DMS79 (cell line): Measurements from ENCODE around the gene GLG1.
"Not testable (repeated sequence)": the region's sequence is repeated elsewhere in the genome, so short reads cannot be mapped to it uniquely, and the experiment has no call there.

ENCODE experiments used
- DNase-seq: peaks from one replicate; lab custom pipeline; 2025; lab: John Stamatoyannopoulos, UW

The GLG1 gene

DNA sequence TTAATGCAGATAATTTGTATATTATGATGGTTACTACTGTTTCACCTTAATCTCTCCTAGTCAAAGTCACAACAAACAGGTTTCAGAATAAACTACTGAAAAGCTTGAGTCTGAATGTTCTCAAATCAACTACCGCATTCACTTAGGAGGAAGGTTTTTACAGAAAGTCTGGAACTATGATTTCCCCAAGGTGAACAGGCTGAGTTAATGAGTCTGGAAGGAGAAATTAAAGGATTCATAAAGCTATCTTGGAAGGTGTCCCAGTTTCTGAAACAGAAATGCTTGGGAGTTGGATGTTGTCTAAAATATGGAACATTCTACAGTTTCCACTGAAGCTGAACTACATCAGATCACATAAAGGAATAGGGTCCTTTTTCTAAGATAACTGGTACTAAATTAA lies 69.2 kb downstream of the GLG1 start:
- DNase-seq: not testable (repeated sequence)

GRCh38 chr16:74534650-74535049 lies 72.3 kb downstream of the GLG1 start:
- DNase-seq: not testable (repeated sequence)

DNA sequence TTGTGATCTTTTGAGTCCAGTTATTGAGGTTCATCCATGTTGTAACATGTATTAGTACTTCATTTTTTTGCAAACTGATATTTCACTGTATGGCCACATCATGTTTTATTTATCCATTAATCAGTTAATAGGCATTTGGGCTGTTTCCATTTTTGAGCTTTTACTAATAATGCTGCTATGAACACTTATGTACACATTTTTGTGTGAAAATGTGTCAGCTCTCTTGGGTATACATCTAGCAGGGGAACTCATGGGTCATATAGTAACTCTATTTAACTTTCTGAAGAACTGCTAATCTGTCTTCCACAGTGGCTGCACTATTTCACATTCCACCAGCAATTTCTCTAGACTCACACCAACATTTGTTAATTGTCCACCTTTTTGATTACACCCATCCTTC lies 82.0 kb downstream of the GLG1 start:
- DNase-seq: no peak

DNA sequence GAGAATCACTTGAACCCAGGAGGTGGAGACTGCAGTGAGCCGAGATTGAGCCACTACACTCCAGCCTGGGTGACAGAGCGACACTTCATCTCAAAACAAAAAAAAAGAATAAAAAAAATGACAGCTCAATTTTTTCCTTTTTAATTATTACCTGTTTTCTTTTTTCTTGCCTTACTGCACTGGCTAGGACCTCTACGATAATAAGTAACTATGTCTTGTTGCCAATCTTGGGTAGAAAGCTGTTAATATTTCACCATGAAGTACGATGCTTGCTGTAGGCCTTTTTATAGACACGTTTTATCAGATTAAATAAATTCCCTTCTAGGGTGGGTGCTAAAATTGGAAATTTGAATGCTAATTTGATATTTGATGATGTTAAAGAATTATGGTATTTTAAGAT lies 82.8 kb downstream of the GLG1 start:
- DNase-seq: no peak

DNA sequence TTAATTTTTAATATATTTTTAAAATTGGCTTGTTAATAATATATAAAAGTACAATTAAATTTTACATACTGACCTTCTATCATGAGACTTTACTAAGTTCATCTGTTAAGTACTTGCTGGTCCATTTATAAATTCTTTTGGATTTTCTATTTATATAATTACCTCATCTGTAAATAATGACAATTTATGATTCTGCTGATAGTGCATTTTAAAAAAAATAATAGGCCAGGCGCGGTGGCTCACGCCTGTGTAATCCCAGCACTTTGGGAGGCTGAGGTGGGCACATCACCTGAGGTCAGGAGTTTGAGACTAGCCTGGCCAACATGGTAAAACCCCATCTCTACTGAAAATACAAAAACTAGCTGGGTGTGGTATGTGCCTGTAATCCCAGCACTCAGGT lies 83.2 kb downstream of the GLG1 start:
- not testable (repeated sequence) for DNase-seq

DNA sequence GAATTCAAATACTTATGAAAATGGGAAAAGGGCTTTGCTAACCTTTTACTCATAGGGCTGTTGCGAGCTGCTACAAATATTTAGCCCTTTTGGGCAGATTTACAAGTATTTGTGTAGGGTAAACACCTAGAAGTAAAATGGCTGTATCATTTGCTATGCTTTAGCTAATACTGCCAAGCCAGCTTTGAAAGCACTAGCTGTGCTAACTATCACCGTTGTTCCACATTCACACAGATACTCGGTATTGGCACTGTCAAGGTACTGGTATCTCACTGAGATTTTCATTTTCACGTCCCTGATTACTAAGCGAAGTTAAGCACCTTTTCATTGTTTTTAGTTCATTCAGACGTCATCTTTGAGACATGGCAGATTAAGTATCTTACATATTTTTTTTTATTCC lies 84.8 kb downstream of the GLG1 start:
- no peak for DNase-seq

DNA sequence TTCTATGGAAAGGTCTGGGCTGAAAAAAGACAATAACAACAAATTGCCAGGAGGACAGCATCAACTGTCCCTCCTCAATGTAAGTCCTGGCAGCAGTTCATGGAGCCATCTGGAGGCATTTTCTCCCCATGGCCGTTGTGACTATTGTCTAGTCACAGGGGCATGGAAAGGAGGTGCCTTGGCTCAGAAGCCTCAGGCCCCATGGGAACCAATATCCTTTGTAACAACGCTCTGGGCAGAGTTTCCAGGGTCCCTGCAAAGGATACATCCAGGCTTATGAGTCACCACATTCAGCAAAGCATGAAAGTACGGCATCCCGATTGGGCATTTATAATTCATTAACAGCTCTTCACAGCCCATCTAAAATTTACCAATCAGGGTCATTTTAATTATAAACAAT lies 85.2 kb downstream of the GLG1 start:
- DNase-seq: no peak

GRCh38 chr16:74518934-74519333 lies 88.0 kb downstream of the GLG1 start:
- not testable (repeated sequence) for DNase-seq

- DNase-seq: no peak
Measured at GRCh38 chr16:74511961-74512360, 95.0 kb downstream of the GLG1 start.

DNA sequence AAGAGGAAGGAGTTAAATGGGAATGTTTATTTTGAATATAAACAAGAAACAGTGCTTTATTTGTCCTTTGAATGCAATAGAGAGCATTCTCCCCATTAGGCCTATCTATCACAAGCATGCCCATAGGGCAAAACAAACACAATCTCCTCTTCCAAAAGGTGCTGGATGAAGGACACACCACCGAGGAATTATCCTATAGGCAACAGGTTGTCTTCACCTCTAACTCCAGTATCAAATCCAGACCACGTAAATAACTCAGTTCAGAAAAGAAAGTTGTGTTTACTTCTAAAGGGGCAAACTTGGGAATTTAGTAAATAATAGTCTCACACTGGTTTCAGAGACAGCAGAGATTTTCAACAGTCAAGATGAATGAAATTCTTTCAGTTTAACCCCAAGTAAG lies 101.9 kb downstream of the GLG1 start:
- no peak for DNase-seq

GRCh38 chr16:74503412-74503811 lies 103.5 kb downstream of the GLG1 start:
- no peak for DNase-seq

DNA sequence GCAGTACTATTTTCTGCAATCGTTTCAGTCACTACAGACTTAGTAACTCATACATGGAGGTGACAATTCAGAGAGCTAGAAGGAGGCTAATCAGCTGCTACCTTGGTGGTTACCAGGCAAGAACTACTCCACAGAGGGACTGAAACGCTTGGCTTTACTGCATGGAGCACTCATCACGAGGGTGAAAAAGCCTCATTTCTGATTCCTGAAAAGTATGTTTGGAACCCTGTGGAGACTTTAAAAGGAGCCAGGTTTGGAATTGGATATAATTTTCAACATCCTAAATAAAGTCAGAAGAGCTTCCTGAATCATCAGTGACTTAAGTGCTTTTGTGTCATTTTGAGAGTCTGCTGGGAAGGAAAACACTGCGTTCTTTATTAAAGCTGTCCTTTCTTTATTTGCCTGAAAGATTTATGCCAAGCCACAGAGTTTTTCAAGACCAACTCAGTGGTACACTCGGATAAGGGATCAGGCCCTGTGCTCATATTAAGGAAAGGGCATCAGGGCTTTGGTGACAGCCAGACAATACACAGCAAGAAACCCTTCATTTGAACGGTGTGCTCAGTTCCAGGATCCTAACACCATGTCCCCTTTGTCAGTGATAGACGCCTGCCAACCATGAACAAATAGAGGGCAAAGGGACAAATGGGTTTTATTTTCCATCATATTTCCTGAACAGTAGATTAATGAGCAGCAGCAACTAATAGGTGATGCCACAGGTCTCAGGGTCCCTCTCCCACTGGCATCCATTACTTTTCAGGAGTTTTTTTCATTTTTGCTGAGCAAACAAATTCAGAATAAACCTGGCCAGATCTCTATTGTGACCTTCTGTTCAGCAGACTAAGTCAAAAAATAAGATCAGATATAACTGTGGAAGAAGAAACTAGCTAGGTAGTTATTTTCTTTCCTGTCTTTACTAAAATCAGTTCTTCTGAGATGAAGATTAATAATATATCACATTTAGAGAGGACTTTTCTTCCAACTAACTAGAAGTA lies 105.1 kb downstream of the GLG1 start:
- DNase-seq: peak; percentile 11

- no peak for DNase-seq
Measured at GRCh38 chr16:74500907-74501306, 106.0 kb downstream of the GLG1 start.

DNA sequence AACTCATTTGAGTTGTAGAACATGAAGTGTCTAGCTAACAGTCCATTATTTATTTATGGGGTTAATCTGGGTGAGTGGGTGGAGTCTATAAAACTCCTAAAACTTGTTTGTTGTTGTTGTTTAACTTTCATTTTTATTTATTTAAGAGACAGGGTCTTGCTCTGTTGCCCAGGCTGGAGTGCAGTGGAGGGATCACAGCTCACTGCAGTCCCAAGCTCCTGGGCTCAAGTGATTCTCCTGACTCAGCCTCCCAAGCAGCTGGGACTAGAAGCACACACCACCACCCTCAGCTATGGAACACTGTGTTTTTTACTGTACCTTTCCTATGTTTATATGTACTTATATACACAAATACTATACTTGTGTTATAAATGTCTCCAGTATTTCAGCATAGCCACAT lies 107.8 kb downstream of the GLG1 start:
- no peak for DNase-seq

DNA sequence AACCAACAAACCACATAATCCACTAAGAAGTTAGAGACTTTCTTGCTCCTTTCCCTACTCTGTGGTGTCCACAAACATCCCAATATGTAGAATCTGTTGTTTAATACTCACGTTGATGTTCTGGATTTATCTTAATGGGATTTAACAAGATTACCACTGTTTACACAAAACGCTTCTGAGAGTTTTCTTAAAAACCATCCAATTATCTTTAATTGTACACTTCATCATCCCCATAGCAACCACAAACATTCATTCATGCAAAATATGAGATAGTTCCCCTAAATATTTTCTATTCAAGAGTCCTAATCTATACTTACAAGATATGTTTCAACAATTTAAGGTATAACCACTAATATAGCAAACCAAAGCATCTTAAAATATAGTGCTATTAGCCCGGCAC lies 109.2 kb downstream of the GLG1 start:
- DNase-seq: no peak

DNA sequence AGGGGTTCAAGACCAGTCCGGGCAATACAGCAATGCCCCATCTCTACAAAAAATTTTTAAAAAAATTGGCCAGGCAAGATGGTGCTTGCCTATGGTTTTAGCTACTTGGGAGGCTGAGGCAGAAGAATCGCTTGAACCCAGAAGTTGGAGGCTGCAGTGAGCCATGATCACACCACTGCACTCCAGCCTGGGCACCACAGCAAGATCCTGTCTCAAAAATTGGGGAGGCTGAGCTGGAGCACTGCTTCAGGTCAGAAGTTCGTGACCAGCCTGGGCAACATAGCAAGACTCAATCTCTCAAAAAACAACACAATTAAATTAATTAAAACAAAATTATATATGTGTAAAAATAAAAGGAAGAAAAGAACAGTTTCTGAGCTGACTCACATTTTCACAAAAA lies 110.9 kb downstream of the GLG1 start:
- DNase-seq: no peak

DNA sequence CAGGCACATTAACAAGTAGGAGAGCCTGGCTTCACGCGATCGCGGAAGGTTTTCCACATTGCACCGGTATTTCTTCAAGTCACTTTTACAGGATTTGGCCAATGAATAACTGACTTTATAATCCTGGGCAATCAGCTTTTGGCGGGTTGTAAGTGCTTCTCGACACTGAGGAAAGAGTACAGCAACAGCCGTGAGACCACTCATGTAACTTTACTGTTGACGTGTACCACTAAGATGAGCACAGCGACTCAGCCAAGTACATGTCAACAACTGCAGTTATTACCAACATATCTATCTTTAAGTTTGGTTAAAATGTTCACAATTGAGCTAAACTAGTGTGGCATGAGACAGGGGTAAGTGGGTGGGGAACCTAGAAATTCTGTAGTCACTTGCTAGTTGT lies 113.9 kb downstream of the GLG1 start:
- no peak for DNase-seq

DNA sequence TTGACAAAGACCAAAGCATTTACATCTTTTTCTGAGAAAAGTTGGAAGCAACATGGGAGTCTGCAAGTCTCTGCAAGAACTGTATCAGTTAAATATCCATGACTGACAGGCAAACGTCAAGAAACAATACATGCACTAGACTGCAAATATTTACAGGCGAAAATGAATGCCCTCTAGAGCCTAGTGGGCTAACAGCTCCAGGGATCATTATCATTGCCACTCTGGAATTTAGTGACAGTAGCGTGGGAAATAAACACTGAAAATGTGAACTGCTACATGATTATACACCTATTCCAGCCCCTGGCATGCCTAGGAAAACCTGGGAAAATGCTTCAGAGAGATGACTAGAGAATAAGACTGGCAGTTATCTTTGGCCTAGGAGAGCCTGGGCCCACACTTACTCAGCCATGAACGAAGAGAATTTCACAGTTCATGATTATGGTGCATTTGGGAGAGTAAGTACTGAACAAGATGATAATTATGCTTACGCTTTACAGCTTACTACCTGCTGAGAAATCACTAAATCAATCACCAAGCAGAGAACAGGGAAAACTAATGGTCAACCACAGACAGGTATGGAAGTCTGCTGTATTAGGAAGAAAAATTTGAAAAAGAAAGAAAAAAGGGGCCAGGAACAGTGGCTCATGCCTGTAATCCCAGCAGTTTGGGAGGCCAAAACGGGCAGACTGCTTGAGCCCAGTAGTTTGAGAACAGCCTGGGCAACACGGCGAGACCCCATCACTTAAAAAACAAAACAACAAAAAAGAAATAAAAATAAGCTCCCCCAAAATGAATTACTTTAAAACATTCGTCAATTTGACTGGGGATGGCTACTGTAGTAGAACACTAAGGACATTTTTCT lies 119.0 kb downstream of the GLG1 start:
- DNase-seq: no peak

DNA sequence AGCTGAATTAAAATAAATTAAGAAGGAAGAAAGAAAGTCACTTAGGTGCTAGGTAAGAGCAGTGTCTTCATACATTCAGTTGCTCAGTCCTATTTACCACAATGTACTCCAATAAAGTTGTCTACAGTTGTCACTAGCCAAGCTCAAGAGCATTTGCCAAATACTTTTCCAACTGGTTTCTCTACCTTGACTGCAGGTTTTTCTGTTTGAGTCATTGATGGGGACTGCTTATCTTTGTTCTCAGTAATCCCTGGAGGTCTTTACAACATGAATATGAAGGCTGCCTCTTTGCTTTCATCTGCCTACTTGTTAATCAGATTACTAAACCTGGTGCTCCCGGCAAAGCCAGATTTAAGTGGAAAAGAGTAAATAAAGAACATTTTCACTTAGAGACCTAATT lies 121.0 kb downstream of the GLG1 start:
- DNase-seq: no peak

GRCh38 chr16:74480150-74481029 lies 126.5 kb downstream of the GLG1 start:
- DNase-seq: no peak

GRCh38 chr16:74477226-74477625 lies 129.7 kb downstream of the GLG1 start:
- no peak for DNase-seq

- DNase-seq: no peak
Measured at GRCh38 chr16:74474416-74474815, 132.5 kb downstream of the GLG1 start.
